Activated naive CD4-positive, alpha-beta T cell treated with anti-CD3 and anti-CD28 coated beads, Interleukin-2, amount 50 U/mL, for 24 hours (primary cell): ENCODE data around the gene PRKD2.

Experiments
- H3K27ac Mint-ChIP-seq: one replicate; pipeline ENCODE4 v1.8.0; 2021; ENCODE audit warnings: mild to moderate bottlenecking, mixed read lengths
- H3K27me3 Mint-ChIP-seq: one replicate; pipeline ENCODE4 v1.8.0; 2021; ENCODE audit warnings: mixed read lengths
- H3K36me3 Mint-ChIP-seq: one replicate; pipeline ENCODE4 v1.8.0; 2021; ENCODE audit warnings: mixed read lengths
- H3K4me1 Mint-ChIP-seq: one replicate; pipeline ENCODE4 v1.8.0; 2021; ENCODE audit warnings: mixed read lengths
- H3K4me3 Mint-ChIP-seq: one replicate; pipeline ENCODE4 v1.8.0; 2021; ENCODE audit warnings: mild to moderate bottlenecking, mixed read lengths
- H3K9me3 Mint-ChIP-seq: one replicate; pipeline ENCODE4 v1.8.0; 2021; ENCODE audit warnings: mixed read lengths

PRKD2 gene

GRCh38 chr19:46674416-46675178, 42.3 kb downstream of the PRKD2 start:
- H3K9me3 Mint-ChIP-seq: no peaks in the 10 kb centered on the region
- H3K4me3 Mint-ChIP-seq: no peak overlapping the region
- peak overlapping the region; percentile 8 for H3K27ac Mint-ChIP-seq
- no peaks in the 10 kb centered on the region for H3K27me3 Mint-ChIP-seq
- H3K36me3 Mint-ChIP-seq: peaks cover 14% of the 10 kb centered on the region
- peaks cover 7% of the 10 kb centered on the region for H3K4me1 Mint-ChIP-seq

- H3K4me1 Mint-ChIP-seq: no peaks in the 10 kb centered on the region
- no peaks in the 10 kb centered on the region for H3K27me3 Mint-ChIP-seq
- H3K27ac Mint-ChIP-seq: peak overlapping the region; percentile 17
- peaks cover 9% of the 10 kb centered on the region for H3K36me3 Mint-ChIP-seq
- H3K4me3 Mint-ChIP-seq: no peak overlapping the region
- H3K9me3 Mint-ChIP-seq: no peaks in the 10 kb centered on the region
These were observed 46.1 kb downstream of the PRKD2 start for GRCh38 chr19:46670813-46671212.

- Mint-ChIP-seq H3K4me1 (no peaks in the 10 kb centered on the region), H3K4me3 (no peak overlapping the region), H3K27ac (no peak overlapping the region), H3K9me3 (no peaks in the 10 kb centered on the region), H3K27me3 (no peaks in the 10 kb centered on the region), H3K36me3 (peaks cover 5% of the 10 kb centered on the region)
These were observed 48.3 kb downstream of the PRKD2 start for GRCh38 chr19:46668662-46669061.

- Mint-ChIP-seq H3K4me3 (no peak overlapping the region), H3K27ac (no peak overlapping the region), H3K36me3 (no peaks in the 10 kb centered on the region), H3K27me3 (no peaks in the 10 kb centered on the region), H3K9me3 (no peaks in the 10 kb centered on the region), H3K4me1 (peaks cover 9% of the 10 kb centered on the region)
These were observed 51.8 kb downstream of the PRKD2 start for GRCh38 chr19:46665072-46665471.

- Mint-ChIP-seq H3K4me3 (peak overlapping the region; percentile 83), H3K36me3 (no peaks in the 10 kb centered on the region), H3K4me1 (peaks cover 19% of the 10 kb centered on the region), H3K9me3 (no peaks in the 10 kb centered on the region), H3K27me3 (peaks cover 7% of the 10 kb centered on the region), H3K27ac (peak overlapping the region; percentile 69)
These were observed 55.0 kb downstream of the PRKD2 start for GRCh38 chr19:46661735-46662592.

- H3K27ac Mint-ChIP-seq: peak within 1 kb of the TSS; percentile 69
- H3K4me1 Mint-ChIP-seq: peaks cover 19% of the 10 kb centered on the region
- H3K27me3 Mint-ChIP-seq: peaks cover 7% of the 10 kb centered on the region
- no peaks in the 10 kb centered on the region for H3K9me3 Mint-ChIP-seq
- H3K4me3 Mint-ChIP-seq: peak within 1 kb of the TSS; percentile 83
- no peaks in the 10 kb centered on the region for H3K36me3 Mint-ChIP-seq
These were observed 55.7 kb downstream of the PRKD2 start, which contains the start of gene DACT3 for GRCh38 chr19:46661020-46661731. Gene DACT3 (minus strand): TSS chr19:46661182. CDS start chr19:46661064, 118 bp downstream.

GRCh38 chr19:46660551-46661019, 56.3 kb downstream of the PRKD2 start:
- no peaks in the 10 kb centered on the region for H3K36me3 Mint-ChIP-seq
- no peak overlapping the region for H3K27ac Mint-ChIP-seq
- H3K9me3 Mint-ChIP-seq: no peaks in the 10 kb centered on the region
- peaks cover 19% of the 10 kb centered on the region for H3K4me1 Mint-ChIP-seq
- H3K4me3 Mint-ChIP-seq: peak overlapping the region; percentile 44
- H3K27me3 Mint-ChIP-seq: peaks cover 7% of the 10 kb centered on the region

- Mint-ChIP-seq H3K36me3 (no peaks in the 10 kb centered on the region), H3K4me1 (peaks cover 19% of the 10 kb centered on the region), H3K4me3 (peak overlapping the region; percentile 81), H3K9me3 (no peaks in the 10 kb centered on the region), H3K27ac (peak overlapping the region; percentile 46), H3K27me3 (peaks cover 7% of the 10 kb centered on the region)
These were observed 56.9 kb downstream of the PRKD2 start for GRCh38 chr19:46660008-46660517.

GRCh38 chr19:46659151-46660007, 57.5 kb downstream of the PRKD2 start:
- H3K27ac Mint-ChIP-seq: peak overlapping the region; percentile 46
- peak overlapping the region; percentile 81 for H3K4me3 Mint-ChIP-seq
- no peaks in the 10 kb centered on the region for H3K36me3 Mint-ChIP-seq
- peaks cover 7% of the 10 kb centered on the region for H3K27me3 Mint-ChIP-seq
- H3K4me1 Mint-ChIP-seq: peaks cover 19% of the 10 kb centered on the region
- H3K9me3 Mint-ChIP-seq: no peaks in the 10 kb centered on the region

- peaks cover 12% of the 10 kb centered on the region for H3K27me3 Mint-ChIP-seq
- H3K27ac Mint-ChIP-seq: no peak overlapping the region
- H3K9me3 Mint-ChIP-seq: no peaks in the 10 kb centered on the region
- peaks cover 10% of the 10 kb centered on the region for H3K4me1 Mint-ChIP-seq
- H3K4me3 Mint-ChIP-seq: no peak overlapping the region
- H3K36me3 Mint-ChIP-seq: no peaks in the 10 kb centered on the region
These were observed 60.4 kb downstream of the PRKD2 start for GRCh38 chr19:46656541-46656940.

- H3K4me1 Mint-ChIP-seq: peaks cover 10% of the 10 kb centered on the region
- H3K36me3 Mint-ChIP-seq: peaks cover 2% of the 10 kb centered on the region
- no peak overlapping the region for H3K4me3 Mint-ChIP-seq
- peaks cover 19% of the 10 kb centered on the region for H3K27me3 Mint-ChIP-seq
- no peak overlapping the region for H3K27ac Mint-ChIP-seq
- H3K9me3 Mint-ChIP-seq: no peaks in the 10 kb centered on the region
These were observed 62.2 kb downstream of the PRKD2 start for GRCh38 chr19:46654621-46655152.

- peaks cover 26% of the 10 kb centered on the region for H3K27me3 Mint-ChIP-seq
- H3K9me3 Mint-ChIP-seq: no peaks in the 10 kb centered on the region
- peaks cover 4% of the 10 kb centered on the region for H3K36me3 Mint-ChIP-seq
- peak overlapping the region; percentile 76 for H3K27ac Mint-ChIP-seq
- peak overlapping the region; percentile 51 for H3K4me3 Mint-ChIP-seq
- H3K4me1 Mint-ChIP-seq: peaks cover 12% of the 10 kb centered on the region
These were observed 66.5 kb downstream of the PRKD2 start for GRCh38 chr19:46650445-46650844.

- peaks cover 26% of the 10 kb centered on the region for H3K27me3 Mint-ChIP-seq
- H3K4me1 Mint-ChIP-seq: peaks cover 12% of the 10 kb centered on the region
- H3K4me3 Mint-ChIP-seq: no peak overlapping the region
- H3K36me3 Mint-ChIP-seq: peaks cover 4% of the 10 kb centered on the region
- H3K27ac Mint-ChIP-seq: no peak overlapping the region
- H3K9me3 Mint-ChIP-seq: no peaks in the 10 kb centered on the region
These were observed 67.7 kb downstream of the PRKD2 start for GRCh38 chr19:46648961-46649960.
